Thyroid gland (tissue), 4 donors: ENCODE measurements around the gene TMEM252.

Experiments used
- CTCF ChIP-seq, 6 experiments: fragments of 200-600 bp in 3 of 6; fragments of 450-650 bp in 3 of 6; sonication (generic) in 3 of 6; IDR thresholded peaks; one replicate each; pipeline ENCODE4 v1.5.1; 2016 to 2019; ENCODE audit warnings: antibody characterized with exemption in 6 of 6, mild to moderate bottlenecking in 2 of 6, inconsistent platforms in 1 of 6, moderate library complexity in 1 of 6
- POLR2A ChIP-seq, 2 donors: fragments of 450-650 bp; IDR thresholded peaks; one replicate each; pipeline ENCODE4 v1.6.1; 2017; ENCODE audit warnings: antibody characterized with exemption in 2 of 2, mild to moderate bottlenecking in 2 of 2, moderate library complexity in 1 of 2

GRCh38 chr9:68502279-68502678 is 38.4 kb downstream of the TMEM252 start:
- no peak for TF ChIP-seq CTCF (IDR thresholded peaks at IDR 0.05)
- no peak for TF ChIP-seq POLR2A (IDR thresholded peaks at IDR 0.05)
